ENCODE data around the gene FAM228B.
"Not testable (repeated sequence)": the region's sequence is repeated elsewhere in the genome, so short reads cannot be mapped to it uniquely, and the experiment has no call there.

Gene FAM228B

DNA sequence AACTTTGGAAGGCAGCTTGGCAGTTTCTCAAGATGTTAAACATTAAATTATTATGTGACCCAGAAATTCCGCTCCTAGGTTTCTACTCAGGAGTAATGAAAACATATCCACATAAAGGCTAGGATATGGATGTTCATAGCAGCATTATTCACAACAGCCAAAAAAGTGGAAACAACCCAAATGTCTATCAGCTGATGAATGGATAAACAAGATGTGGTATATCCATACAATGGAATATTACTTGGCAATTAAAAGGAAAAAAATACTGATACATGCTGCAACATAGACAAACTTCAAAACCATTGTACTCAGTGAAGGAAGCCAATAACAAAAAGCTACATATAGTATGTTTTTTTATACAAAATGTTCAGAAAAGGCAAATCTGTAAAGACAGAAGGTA, 39.2 kb downstream of the FAM228B start:
- no peak for DNase-seq

DNA sequence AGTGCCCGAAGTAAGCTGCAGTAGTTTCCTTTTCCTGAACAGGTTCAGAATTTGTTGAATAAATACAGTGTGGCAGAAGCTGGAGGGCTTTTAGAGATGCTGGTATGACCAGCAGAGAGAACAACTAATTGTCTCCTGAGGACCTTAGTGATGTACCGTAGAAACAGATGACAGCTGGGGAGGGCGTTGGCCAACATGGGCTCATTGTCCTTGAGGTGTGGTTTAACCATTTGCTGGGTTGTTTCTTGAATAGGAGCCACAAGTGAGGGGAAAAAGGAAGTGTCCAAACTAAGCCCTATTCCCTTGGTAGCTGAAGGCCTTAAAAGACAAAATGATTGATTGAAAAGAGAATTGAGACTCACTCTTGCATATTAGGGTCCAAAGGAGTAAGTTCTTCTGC, 39.9 kb downstream of the FAM228B start:
- DNase-seq = no peak

DNA sequence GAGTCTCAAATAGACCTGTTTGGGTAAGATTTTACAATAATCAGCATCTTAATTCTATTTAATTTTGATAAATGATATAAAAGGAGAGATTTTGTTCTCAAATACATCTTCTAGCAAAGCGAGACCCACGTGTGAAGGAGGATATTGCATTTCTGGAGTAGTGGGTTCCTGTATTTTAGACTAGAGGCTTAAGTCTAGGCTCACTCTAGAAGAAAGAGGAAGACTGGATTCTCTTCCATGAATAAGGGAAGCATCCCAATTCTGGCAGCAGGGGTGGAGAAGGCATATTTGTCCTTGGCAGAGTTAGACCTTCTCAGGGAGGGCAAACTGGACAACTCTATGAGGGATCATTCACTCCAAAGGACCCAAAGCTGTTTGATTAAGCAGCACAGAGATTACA, 40.3 kb downstream of the FAM228B start:
- peak; percentile 17 to 35 (median 22) for DNase-seq

DNA sequence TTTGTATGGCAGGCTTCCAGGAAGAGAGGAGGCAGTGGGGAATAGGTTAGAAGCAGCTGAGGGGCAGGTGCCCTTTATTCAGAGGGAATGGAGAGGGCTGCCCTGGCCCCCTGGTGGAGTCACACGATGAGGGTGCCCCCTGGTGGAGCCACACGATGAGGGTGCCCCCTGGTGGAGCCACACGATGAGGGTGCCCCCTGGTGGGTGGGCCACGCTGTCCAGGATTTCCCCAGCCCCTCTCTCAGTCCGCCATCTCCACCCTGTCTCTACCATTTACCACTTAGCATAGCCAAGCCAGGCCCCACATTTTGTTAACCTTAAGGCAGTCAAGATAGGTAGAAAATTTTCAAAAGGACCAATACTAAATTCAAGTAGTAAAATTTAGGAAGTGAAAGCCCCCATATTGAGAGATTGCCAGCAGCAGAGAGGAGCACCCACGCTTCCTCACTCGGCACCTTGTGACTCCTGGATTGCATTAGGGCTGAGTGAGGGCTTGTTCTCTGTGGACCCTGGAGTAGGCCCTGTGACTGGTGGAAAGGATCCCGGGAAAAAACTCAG, 41.2 kb downstream of the FAM228B start:
- DNase-seq = peak; percentile 71 to 73 (median 72)

DNA sequence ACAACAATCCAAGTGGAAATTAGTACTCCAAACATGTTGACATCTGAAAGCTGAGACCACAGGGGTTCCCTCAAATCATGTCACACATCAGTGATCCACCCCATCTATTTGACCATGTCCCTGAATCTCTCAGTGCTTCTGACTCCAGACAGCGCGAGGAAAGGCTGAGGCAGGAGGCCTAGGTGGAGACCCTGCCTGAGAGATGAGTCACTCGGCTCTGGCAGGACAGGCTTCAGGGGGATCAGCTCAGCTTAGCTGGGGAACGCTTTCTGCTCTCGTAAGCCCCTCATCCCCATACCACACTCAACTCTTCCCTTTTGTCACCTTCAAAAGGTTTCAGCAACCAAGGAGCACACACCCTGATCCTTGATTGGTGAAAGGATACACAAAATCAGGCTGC, 45.8 kb downstream of the FAM228B start:
- DNase-seq = no peak

DNA sequence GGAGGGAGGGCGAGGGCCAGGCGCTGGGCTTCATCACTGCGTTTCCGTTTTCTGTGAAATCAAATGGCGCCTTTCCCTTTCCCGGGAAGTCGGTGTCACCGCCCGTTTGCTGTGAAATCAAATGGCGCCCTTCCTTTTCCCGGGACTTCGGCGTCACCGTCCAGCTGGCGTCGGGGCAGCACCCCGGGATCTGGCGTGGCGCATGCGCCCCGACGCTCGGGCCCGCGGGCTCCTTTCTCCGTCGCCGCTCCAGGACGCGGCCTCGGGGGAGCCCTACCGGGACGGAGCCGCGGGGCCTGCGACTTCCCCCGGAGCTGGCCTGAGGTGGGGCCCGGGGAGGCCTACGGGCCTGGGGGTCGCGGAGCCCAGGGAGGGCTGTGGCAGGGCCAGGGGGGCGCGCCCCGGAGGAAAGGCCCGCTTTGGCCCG, 51.6 kb downstream of the FAM228B start, which contains the start of gene FAM228A:
Gene FAM228A (plus strand): TSS at position 203 of the 427 bp plus-strand sequence. CDS start 428 bp downstream, outside the sequence.
- DNase-seq = peak in 1 of 3 donors; percentile 6

DNA sequence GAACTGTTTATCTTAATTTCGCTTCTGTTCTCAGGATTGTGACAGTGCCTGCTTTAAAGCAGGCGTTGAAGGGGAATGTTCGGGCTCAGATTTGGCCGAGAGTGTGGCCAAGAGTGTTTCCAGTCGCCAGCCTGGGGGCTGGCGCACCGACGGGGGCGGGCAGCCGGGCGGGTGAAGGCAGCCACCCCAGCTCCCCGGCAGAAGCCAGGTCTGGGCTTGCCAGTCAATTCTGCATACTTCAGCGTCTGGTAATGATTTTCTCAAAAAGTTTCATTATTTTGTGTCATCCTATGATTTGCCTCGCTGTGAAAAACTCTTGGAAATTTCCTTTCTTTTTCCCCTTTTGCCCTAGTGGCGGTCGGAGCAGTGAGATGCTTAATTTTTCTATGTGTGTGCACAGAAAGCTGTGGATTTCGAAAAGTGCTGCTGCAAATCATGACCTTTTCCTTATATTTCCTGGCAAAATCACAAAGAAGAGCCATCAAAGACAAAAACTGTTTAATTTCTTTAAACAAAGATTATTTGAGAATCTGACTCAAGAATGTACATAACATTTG, 52.4 kb downstream of the FAM228B start:
- no peak for DNase-seq

DNA sequence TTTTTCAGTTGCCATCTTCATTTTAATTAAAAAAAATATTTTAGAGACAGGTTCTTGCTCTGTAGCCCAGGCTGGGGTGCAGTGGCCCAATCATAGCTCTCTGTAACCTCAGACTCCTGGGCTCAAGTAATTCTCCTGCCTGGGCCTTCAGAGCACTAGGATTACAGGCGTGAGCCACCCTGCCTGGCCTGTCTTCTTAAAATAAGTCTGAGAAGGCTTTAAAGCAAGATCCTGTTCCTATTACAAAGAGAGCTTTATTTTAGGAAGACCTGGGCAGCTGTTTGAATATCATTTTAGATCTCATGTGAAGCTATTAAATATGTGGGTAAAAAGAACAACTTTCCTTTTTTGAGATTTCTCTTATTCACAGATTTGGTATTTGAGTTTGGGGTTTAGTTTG, 53.1 kb downstream of the FAM228B start:
- DNase-seq = no peak

DNA sequence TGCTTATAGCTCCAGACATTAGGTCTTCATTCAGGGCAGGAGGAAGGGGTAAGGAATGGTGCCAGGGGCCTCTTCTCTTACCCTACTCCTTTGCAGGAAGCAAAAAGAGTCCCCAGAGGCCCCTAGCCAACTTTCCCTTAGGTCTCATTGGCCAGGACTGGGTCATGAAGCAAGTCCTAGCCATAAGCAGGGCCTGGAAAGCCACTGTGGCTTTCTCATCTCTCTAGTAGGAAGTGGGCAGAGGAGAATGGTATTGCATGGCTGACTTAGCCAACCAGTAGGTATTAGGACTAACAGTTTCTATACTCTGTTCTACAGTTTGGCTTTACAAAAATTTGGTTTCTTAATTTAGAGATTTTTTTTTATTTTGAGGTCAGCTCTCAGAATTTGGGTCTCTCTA, 56.4 kb downstream of the FAM228B start:
- no peak for DNase-seq

DNA sequence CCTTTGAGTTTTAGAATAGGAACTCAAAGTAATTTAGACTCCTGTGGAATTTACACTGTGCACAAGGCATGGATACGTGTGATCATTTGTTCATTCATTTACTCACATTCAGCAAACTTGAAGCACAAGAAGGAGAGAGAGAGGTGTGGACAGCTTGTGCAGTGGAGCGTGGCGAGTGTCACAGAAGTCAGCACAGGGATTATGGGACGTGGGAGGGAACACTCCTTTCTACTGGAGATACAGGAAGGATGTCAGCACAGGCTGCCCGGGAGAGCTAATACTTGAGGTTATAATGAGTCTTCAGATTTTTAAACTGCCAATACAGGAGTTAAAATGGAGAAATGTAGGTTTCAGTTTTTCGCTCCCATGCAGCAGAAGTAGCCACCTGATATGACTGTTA, 58.6 kb downstream of the FAM228B start:
- no peak for DNase-seq

DNA sequence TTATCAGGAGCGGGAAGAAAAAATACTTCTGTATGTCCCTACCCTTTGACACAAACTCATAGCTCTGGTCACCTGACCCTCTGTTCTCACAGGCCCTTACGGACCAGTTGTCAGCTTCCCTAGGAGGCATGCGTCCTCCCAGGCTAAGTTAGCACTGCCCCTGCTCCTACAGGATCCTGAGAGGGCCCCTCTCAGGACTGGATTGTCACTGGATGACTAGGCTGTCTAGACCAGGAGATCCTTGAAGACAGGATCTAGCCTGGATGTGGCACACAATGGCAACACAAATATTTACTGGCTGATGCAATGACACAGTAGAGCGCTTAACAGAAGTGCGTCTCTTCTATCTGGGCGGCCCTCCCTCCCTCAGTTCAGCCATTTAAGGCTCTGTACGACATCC, 59.2 kb downstream of the FAM228B start:
- no peak for DNase-seq

DNA sequence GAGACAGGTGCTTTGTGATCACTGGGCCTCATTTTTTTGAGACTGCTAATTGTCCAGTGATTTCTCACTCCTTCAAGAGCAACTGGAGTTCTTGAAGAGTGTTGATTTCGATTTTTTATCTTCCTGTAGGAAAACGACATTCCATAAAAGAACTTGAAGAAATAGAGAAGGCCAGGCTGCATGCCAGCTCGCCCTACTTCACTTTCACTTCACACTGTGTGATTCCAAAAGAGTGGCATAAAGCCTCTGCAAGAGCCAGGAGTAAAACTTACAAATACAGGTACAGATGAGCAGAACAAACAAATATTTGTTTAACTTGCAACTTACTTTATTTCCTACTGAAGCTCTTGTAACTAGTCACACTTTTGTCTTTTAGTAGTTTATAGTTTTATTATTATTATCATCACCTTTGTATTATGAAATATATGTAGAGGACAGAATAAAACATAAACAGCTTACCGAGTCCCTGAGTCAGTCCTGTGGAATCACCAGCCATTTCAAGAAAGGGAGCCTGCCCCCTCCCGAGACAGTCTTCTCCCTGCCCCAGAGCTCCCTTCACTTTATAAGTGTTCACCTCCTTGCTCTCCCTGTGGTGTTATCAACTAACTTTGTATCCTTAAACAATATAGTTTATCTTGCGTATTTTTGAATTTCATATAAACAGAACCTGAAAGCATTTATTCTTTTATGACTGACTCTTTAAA, 60.2 kb downstream of the FAM228B start:
- no peak for DNase-seq

DNA sequence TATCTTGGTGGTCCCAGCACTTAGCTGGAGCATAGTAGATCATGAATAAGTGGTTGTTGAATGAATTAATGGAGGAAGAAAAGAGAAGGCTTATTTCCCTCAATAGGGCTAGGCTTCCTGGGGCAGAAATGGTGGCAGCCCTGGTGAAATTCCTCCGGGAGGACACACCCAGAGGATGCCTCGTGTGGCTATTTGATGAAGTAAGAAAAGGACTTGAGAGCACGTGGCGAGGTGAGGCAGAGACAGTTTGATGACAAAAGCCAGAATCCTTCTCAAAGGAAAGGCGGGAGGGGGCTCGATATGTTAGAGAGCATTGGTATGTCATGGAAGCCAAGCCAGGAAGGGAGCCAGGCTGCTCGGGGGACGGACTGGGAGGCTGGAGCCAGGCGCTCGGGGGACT, 66.3 kb downstream of the FAM228B start:
- DNase-seq = no peak

DNA sequence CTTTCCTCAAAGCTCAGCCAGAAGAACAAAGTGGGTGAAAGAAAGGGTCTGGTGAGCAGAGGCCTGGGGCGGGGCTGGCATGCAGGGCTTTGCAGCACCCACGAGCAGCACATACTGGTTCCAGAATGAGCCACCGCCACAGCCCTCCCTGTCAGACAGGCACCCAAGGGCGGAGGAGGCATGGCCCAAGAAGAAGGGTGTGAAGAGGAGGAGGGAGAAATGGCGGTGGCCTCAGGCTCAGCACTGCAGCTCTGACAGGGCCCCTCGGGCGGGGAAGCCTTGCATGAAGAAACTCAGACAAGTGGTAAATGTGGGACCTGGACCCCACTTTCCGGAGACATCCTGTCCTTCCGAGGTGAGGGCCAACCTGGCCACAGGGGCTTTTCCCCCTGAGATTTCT, 67.2 kb downstream of the FAM228B start:
- DNase-seq = no peak

DNA sequence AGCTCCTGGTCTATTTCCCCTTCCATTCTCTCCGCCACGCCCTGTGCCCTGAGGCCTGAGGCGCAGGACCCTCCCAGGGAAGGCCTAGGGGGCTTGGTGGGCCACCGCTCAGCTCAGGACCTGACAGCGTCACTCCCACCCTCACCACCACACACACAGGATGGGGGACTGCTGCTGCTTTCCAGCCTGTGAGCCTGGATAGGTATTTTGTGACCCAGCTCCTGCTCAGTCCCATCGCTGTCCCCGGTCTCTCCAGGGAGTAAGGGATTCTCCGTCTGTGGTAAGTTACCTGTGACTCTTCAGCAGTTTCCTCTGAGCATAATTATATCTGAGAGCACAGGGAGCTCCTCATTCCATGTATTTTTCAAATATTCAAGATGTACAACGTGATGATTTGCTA, 67.9 kb downstream of the FAM228B start:
- no peak for DNase-seq

DNA sequence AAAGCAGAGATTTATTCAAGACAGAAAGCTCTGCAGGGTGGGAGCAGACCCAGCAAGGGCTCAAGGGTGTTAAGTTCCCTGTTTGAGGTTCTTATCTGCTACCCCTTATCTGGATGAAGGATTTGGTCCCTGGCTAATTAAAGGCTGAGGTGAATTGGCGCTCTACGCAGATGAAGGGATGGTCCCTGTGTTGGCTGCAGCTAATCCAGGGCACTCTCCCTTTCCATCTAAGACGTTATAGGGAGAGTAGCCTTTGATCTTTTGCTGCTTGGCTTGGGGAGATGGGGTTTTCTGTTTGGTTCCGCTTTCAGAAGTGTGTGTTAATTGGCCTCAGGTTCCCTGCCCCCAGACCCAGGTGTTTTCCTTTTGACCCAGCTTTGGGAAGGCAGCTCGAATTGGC, 68.6 kb downstream of the FAM228B start:
- DNase-seq = no peak

DNA sequence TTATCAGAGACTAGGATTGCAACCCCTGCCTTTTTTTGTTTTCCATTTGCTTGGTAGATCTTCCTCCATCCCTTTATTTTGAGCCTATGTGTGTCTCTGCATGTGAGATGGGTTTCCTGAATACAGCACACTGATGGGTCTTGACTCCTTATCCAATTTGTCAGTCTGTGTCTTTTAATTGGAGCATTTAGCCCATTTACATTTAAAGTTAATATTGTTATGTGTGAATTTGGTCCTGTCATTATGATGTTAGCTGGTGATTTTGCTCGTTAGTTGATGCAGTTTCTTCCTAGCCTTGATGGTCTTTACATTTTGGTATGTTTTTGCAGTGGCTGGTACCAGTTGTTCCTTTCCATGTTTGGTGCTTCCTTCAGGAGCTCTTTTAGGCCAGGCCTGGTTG, 73.9 kb downstream of the FAM228B start:
- DNase-seq = not testable (repeated sequence)

DNA sequence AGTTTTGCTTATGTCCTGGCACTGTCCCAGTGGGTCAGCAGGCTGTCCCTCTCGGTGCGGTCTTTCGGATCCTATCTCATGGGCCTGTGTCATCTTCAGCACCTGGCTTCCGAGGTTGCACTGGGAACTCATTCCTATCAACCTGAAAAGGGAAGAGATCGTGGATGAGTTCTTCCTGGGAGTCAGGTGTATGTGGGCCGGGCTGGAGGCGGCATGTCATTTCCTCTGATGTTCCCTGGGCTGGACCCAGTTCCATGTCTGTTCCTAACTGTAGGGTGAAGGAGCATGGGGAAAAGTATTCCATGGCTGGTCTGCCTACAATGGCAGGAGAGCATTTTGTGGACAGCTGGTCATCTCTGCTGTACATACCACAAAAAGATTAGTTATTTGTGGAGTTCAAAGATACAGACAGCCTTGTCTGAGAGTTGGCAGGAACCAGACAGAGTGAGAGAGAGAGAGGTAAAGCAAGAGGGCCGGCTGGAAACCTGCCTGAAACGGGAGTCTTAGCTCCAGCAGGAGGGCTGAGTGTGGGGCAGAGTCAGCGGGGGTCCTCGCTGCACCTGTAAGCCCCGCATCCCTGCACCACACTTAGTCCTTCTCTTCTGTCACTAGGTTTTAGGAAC, 76.8 kb downstream of the FAM228B start:
- DNase-seq = no peak

DNA sequence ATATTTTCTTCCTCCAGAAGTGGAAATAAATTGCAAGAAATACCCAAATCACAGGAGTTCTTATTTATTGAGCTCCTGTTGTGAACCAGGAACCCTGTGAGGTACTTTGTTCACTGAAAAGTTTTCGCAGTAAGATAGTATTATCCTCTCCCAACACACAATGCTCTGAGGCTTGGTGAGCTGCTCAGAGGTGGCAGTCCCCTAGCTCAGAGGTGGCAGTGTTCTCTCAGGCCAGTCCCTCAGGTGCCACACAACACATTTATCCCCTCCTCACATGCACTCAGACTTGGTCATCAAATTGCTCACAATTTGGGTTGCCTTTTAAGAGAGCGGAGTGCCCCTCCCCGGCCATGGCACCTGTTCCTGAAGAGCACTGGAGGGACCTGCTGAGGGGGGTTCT, 77.5 kb downstream of the FAM228B start:
- no peak for DNase-seq

DNA sequence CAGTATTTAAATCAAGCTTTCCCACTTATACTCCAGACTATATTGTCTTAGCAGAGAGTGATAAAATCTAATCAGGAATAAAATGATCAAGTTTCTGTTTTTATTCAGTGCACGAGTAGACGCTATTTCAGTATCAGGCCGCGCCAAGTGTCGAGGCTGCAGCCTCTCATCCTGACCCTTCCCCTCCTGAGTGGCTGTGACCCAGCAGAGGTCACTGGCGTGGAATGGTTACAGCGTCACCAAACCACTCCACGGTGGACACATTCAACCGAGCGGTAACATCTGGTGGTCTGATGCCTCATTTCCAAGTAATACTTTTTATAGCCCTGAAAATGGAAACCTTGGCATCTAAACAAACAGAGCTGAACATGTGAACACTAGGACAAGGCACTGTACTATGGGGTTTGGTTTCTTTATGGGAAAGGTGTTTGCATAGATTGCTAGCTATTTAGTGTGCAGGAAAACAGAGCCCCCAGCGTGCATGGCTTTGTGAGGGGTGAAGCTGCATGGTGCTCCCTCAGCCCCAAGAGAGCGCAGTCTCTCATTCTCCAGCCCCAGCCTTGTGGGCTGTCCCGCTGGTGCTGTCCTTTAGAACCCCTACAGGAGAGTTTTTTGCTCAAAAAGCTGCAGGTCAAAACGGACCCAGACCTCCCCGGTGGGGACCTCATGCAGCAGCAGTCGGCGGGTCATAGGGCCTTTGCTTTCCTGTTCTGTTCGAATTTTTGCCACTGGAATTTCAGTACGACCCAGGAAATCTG, 79.9 kb downstream of the FAM228B start:
- no peak for DNase-seq

DNA sequence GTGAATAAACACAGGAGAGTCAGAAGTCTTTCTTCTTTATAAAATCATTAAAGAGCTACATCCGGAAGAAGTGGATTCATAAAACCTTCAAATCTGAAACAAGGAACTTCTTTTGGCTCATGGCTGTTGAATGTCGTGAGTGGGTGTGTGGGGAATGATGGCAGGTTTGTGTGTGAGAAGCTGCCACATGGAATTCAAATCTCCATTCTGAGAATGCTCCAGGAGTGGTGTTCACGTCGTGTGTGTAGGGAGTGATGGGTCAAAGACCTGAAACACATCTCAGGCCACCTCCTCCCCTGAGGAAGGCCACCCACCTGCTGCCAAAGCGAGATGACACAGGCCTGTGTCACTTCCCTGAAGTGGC, 80.5 kb downstream of the FAM228B start:
- DNase-seq = no peak

DNA sequence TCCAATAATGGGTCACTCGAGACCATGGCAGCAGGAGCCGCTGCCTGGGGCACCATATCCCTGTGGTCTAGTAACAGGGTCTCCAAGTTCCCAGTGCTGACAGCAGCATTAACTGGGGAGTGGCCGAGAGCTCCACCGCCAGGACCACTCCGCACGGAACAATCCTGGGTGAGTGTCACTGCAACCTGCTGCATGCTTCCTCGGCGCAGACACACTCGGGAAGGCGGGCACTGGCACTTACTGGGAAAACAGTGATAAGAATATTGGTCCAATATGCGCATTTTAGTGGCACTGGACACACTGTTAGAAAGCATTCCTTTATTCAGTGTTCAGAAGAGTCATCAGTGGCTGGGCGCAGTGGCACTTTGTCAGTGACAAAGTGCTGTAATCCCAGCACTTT, 81.2 kb downstream of the FAM228B start:
- no peak for DNase-seq

DNA sequence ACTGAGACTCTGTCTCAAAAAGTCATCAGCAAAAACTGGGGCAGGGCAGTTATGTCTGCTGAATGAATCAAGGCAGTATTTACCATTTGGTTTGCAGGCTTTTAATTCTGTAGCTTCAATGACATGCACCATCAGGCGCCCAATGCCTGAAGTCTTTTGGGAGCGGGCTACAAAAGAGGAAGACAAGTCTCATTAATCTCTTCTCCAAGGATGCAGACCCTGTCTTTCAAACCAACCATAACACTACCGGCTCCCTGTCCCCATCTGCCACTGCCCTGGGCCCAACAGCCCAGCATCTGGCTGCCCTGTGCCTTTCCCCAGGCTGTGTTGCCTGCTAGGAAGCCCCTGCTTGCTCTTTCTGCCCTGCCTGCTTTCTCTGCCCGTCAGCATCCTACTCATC, 81.9 kb downstream of the FAM228B start:
- DNase-seq = no peak

All from suppressor macrophage treated with lipopolysaccharide for 1 hour (primary cell).